ENCODE results near the gene SPATA18. TPM values are rescaled to one million over a fixed set of nuclear protein-coding genes. Genes with fewer than 3 reads are reported as not detected.

The SPATA18 gene
- total and polyA plus RNA-seq, 7 donors, result 1.8 to 13.0 (median 3.2) TPM

GRCh38 chr4:52105276-52105675, 54.2 kb downstream of the SPATA18 start:
- Histone ChIP-seq H3K9me3 (no peaks in the 10 kb centered on the region), H3K27me3 (no peaks in the 10 kb centered on the region), H3K4me1 (no peaks in the 10 kb centered on the region), H3K27ac (no peak overlapping the region), H3K36me3 (no peaks in the 10 kb centered on the region), H3K4me3 (no peak overlapping the region)
- intact Hi-C loops (cut with DNase I), result no loop called here
- WGBS, 2 donors, result 95 to 96% methylated on average over 5 of the region's 5 CpGs
- no peak for DNase-seq
- TF ChIP-seq POLR2A (IDR thresholded peaks at IDR 0.05) (no peak), EP300 (IDR thresholded peaks at IDR 0.05) (no peak), POLR2AphosphoS5 (IDR thresholded peaks at IDR 0.05) (no peak), CTCF (IDR thresholded peaks at IDR 0.05) (no peak)

- H3K9me3 ChIP-seq, result no peaks in the 10 kb centered on the region
- DNase-seq, result no peak
- no peaks in the 10 kb centered on the region for H3K36me3 ChIP-seq
- H3K4me3 ChIP-seq, result no peak overlapping the region
- WGBS, 2 donors, result 49 to 62% methylated on average over 1 of the region's 1 CpG
- H3K4me1 ChIP-seq, result no peaks in the 10 kb centered on the region
- no peak overlapping the region for H3K27ac ChIP-seq
- intact Hi-C loops (cut with DNase I), result no loop called here
- H3K27me3 ChIP-seq, result no peaks in the 10 kb centered on the region
- TF ChIP-seq POLR2AphosphoS5 (IDR thresholded peaks at IDR 0.05) (no peak), POLR2A (IDR thresholded peaks at IDR 0.05) (no peak), CTCF (IDR thresholded peaks at IDR 0.05) (no peak), EP300 (IDR thresholded peaks at IDR 0.05) (no peak)
Observed at GRCh38 chr4:52106191-52106590, 55.1 kb downstream of the SPATA18 start.

- intact Hi-C loops (cut with DNase I), result no loop called here
- 72 to 74% methylated on average over 5 of the region's 5 CpGs for WGBS, 2 donors
- Histone ChIP-seq H3K9me3 (no peaks in the 10 kb centered on the region), H3K4me1 (no peaks in the 10 kb centered on the region), H3K27me3 (no peaks in the 10 kb centered on the region), H3K36me3 (no peaks in the 10 kb centered on the region), H3K27ac (no peak overlapping the region), H3K4me3 (no peak overlapping the region)
- DNase-seq, result no peak
- TF ChIP-seq CTCF (IDR thresholded peaks at IDR 0.05) (no peak), POLR2AphosphoS5 (IDR thresholded peaks at IDR 0.05) (no peak), POLR2A (IDR thresholded peaks at IDR 0.05) (no peak), EP300 (IDR thresholded peaks at IDR 0.05) (no peak)
Observed at GRCh38 chr4:52106660-52107059, 55.6 kb downstream of the SPATA18 start.

GRCh38 chr4:52107336-52107735, 56.2 kb downstream of the SPATA18 start:
- intact Hi-C loops (cut with DNase I), result no loop called here
- H3K27me3 ChIP-seq, result no peaks in the 10 kb centered on the region
- H3K36me3 ChIP-seq, result no peaks in the 10 kb centered on the region
- no peaks in the 10 kb centered on the region for H3K4me1 ChIP-seq
- no peaks in the 10 kb centered on the region for H3K9me3 ChIP-seq
- TF ChIP-seq CTCF (IDR thresholded peaks at IDR 0.05), result no peak
- no peak for TF ChIP-seq POLR2A (IDR thresholded peaks at IDR 0.05)
- no peak for TF ChIP-seq POLR2AphosphoS5 (IDR thresholded peaks at IDR 0.05)
- no peak for TF ChIP-seq EP300 (IDR thresholded peaks at IDR 0.05)
- H3K27ac ChIP-seq, result no peak overlapping the region
- H3K4me3 ChIP-seq, result no peak overlapping the region
- no peak for DNase-seq
- WGBS, 2 donors, result 80 to 87% methylated on average over 3 of the region's 3 CpGs

- no peak for DNase-seq
- Histone ChIP-seq H3K4me1 (no peaks in the 10 kb centered on the region), H3K4me3 (no peak overlapping the region), H3K9me3 (no peaks in the 10 kb centered on the region), H3K27ac (no peak overlapping the region), H3K36me3 (no peaks in the 10 kb centered on the region), H3K27me3 (no peaks in the 10 kb centered on the region)
- intact Hi-C loops (cut with DNase I), result no loop called here
- TF ChIP-seq CTCF (IDR thresholded peaks at IDR 0.05) (no peak), POLR2AphosphoS5 (IDR thresholded peaks at IDR 0.05) (no peak), EP300 (IDR thresholded peaks at IDR 0.05) (no peak), POLR2A (IDR thresholded peaks at IDR 0.05) (no peak)
- 69 to 85% methylated on average over 1 of the region's 1 CpG for WGBS, 2 donors
Observed at GRCh38 chr4:52107745-52108144, 56.6 kb downstream of the SPATA18 start.

Measured in sigmoid colon (tissue), 7 donors.